Left ventricle myocardium inferior (tissue), 1 donor: Measurements from ENCODE around the gene UBD. TPM values are rescaled to one million over a fixed set of nuclear protein-coding genes. Genes with fewer than 3 reads are reported as not detected.

Source experiments
- DNase-seq: peaks from one replicate; pipeline ENCODE4 v3.0.0-alpha.2; 2020
- H3K27ac ChIP-seq: fragments of 200-600 bp; replicated peaks from 2 replicates; pipeline ENCODE4 v1.8.0; 2021
- H3K27me3 ChIP-seq: fragments of 200-600 bp; 2 replicates; pipeline ENCODE4 v1.8.0; 2021; ENCODE audit warnings: low read depth
- H3K36me3 ChIP-seq: fragments of 200-600 bp; 2 replicates; pipeline ENCODE4 v1.8.0; 2021
- H3K4me1 ChIP-seq: fragments of 200-600 bp; 2 replicates; pipeline ENCODE4 v1.8.0; 2021
- H3K4me3 ChIP-seq: fragments of 200-600 bp; 2 replicates; pipeline ENCODE4 v1.8.0; 2021; ENCODE audit warnings: mild to moderate bottlenecking, moderate library complexity
- H3K9me3 ChIP-seq: fragments of 200-600 bp; replicated peaks from 2 replicates; pipeline ENCODE4 v1.8.0; 2021
- CTCF ChIP-seq: fragments of 200-600 bp; IDR thresholded peaks from 2 replicates; pipeline ENCODE4 v1.8.0; 2021; ENCODE audit warnings: antibody characterized with exemption, mild to moderate bottlenecking, borderline replicate concordance
- intact Hi-C: fragments of 100-400 bp; cut with micrococcal nuclease; formaldehyde crosslinking; loops from one replicate; pipeline ENCODE4 v1.11.0; 2022
- total RNA-seq: library from RNA; stranded (reverse); fragmentation: NEBNext Ultra II Directional; extraction: Animal tissue kit (Norgen Biotek cat#: 25700); gene quantifications from one replicate; pipeline ENCODE4 v1.2.1, GENCODE V29; 2021
- donor health status: DM: no; HTN: yes; CAD: no; lungs with severe emphysema.

UBD gene
- total RNA-seq, 1 donor from 2014 or later, result not detected

GRCh38 chr6:29527564-29527963 is 32.0 kb downstream of the UBD start:
- DNase-seq, result no peak
- Histone ChIP-seq H3K4me1 (no peaks in the 10 kb centered on the region), H3K36me3 (no peaks in the 10 kb centered on the region), H3K27ac (no peak overlapping the region), H3K4me3 (no peak overlapping the region), H3K27me3 (peaks cover 9% of the 10 kb centered on the region), H3K9me3 (no peaks in the 10 kb centered on the region)
- intact Hi-C loops, result no loop called here
- TF ChIP-seq CTCF, result no peak

- Histone ChIP-seq H3K9me3 (no peaks in the 10 kb centered on the region), H3K27ac (no peak overlapping the region), H3K4me1 (no peaks in the 10 kb centered on the region), H3K27me3 (peaks cover 9% of the 10 kb centered on the region), H3K4me3 (no peak overlapping the region), H3K36me3 (no peaks in the 10 kb centered on the region)
- no peak for DNase-seq
- intact Hi-C loops, result no loop called here
- no peak for TF ChIP-seq CTCF
Observed at GRCh38 chr6:29527126-29527525, 32.4 kb downstream of the UBD start.

GRCh38 chr6:29525311-29525639 is 34.3 kb downstream of the UBD start:
- Histone ChIP-seq H3K4me1 (no peaks in the 10 kb centered on the region), H3K27ac (no peak overlapping the region), H3K4me3 (no peak overlapping the region), H3K36me3 (no peaks in the 10 kb centered on the region), H3K9me3 (no peaks in the 10 kb centered on the region), H3K27me3 (peaks cover 11% of the 10 kb centered on the region)
- no peak for TF ChIP-seq CTCF
- intact Hi-C loops, result no loop called here
- DNase-seq, result no peak

GRCh38 chr6:29524444-29525310 is 34.9 kb downstream of the UBD start:
- intact Hi-C loops, result no loop called here
- no peak for TF ChIP-seq CTCF
- Histone ChIP-seq H3K27ac (no peak overlapping the region), H3K4me1 (no peaks in the 10 kb centered on the region), H3K4me3 (no peak overlapping the region), H3K9me3 (no peaks in the 10 kb centered on the region), H3K36me3 (no peaks in the 10 kb centered on the region), H3K27me3 (peaks cover 17% of the 10 kb centered on the region)
- DNase-seq, result no peak

GRCh38 chr6:29524044-29524443 is 35.5 kb downstream of the UBD start:
- no peaks in the 10 kb centered on the region for H3K9me3 ChIP-seq
- no peaks in the 10 kb centered on the region for H3K4me1 ChIP-seq
- TF ChIP-seq CTCF, result no peak
- H3K4me3 ChIP-seq, result no peak overlapping the region
- no peaks in the 10 kb centered on the region for H3K36me3 ChIP-seq
- DNase-seq, result no peak
- intact Hi-C loops, result no loop called here
- peaks cover 21% of the 10 kb centered on the region for H3K27me3 ChIP-seq
- H3K27ac ChIP-seq, result no peak overlapping the region
